ENCODE results near the gene CD300LB. TPM values are rescaled to one million over a fixed set of nuclear protein-coding genes. Genes with fewer than 3 reads are reported as not detected.
"Not testable (repeated sequence)": the region's sequence is repeated elsewhere in the genome, so short reads cannot be mapped to it uniquely, and the experiment has no call there.

Gene CD300LB
- total and polyA plus RNA-seq, 2 experiments from 2014 or later: not detected

DNA sequence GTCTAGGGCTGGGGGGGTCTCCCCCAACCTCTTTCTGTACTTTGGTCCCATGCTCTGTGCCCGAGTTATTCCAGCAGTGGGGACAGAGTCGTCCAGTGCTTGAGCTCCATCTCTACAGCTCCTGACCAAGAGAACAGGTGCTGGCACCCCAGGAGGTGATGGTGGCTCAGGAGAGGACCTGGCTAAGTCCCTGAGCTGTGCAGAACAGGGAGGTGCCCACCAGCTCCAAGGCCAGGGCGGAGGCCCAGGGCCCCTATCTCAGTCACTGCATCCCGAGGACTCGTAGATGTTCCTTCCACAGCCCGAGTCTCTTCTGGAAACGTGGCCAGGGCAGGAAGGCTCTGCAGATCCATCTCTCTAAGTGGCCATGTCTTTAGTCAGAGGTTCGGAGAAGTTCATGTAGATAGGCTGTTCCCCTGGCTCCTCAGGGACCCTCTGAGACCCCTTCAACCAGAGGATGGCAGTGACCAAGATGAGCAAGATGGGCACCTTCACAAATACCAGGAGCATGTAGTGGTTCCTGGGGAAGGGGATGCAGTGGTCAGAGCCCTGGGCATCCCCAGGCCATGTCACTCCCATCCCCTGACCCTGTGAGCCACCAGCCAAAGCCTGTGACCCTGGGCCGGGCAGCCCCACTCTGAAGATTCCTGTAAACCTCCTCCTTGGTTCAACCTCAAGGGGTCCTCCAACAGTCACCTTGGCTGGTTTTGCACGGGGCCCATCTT lies 8.7 kb downstream of the CD300LB start:
- 51 to 52% methylated on average over 10 of the region's 10 CpGs for WGBS, 2 experiments (ENCODE audit: low coverage in 1 of 2, low lambda C conversion rate in 2 of 2, missing lambda C conversion rate in 2 of 2)

DNA sequence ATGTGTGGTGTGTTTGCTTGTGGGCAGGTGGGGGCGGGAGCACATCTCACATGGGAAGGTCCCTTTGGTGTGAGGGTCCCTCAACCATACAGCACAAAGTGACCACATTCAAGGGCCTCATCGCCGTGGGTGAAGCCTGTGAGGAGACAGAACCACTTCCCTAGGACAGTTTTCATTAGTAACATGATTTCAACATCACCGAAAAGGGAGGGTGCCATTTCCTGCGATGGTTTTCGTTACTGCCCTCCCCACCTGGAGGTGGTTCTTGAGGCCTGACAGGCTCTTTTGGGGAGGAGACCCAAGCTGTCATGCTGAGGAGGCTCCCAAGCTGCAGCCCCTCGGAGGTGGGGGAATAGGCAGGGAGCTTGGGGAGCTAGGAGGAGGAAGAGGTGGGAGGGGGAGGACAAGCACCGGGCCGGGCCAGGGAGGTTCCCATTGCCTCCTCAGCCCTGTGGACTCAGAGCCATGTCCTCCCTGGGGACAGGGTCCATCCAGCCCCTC lies 9.5 kb downstream of the CD300LB start:
- Histone ChIP-seq H3K9ac (no peak overlapping the region), H3K27ac (no peak overlapping the region), H3F3A (ENCODE audit: insufficient read depth) (no peaks in the 10 kb centered on the region), H4K20me1 (ENCODE audit: insufficient read depth) (no peaks in the 10 kb centered on the region), H2AFZ (no peak overlapping the region), H3K79me2 (ENCODE audit: insufficient read depth) (no peaks in the 10 kb centered on the region), H3K36me3 (ENCODE audit: low read depth) (no peaks in the 10 kb centered on the region), H3K9me3 (ENCODE audit: low read depth) (no peaks in the 10 kb centered on the region), H3K4me1 (ENCODE audit: insufficient read depth) (no peaks in the 10 kb centered on the region), H3K4me3 (no peak overlapping the region), H3K27me3 (replicated peaks; ENCODE audit: insufficient read depth) (0 out of 2 replicates have a peak, but pooled peaks cover 5% of the 10 kb centered on the region), H3K4me2 (ENCODE audit: unreplicated experiment) (no peak overlapping the region), H3K9me2 (ENCODE audit: insufficient read depth) (no peaks in the 10 kb centered on the region)
- WGBS, 2 experiments (ENCODE audit: low coverage in 1 of 2, low lambda C conversion rate in 2 of 2, missing lambda C conversion rate in 2 of 2): 33 to 54% methylated on average over 8 to 9 of the region's 9 CpGs
- TF ChIP-seq EZH2phosphoT487 (IDR thresholded peaks at IDR 0.05; ENCODE audit: insufficient read depth, low read depth) (no peak), EZH2 (IDR thresholded peaks at IDR 0.05; ENCODE audit: insufficient read depth, poor library complexity, severe bottlenecking) (no peak)
- no peak for DNase-seq
- in situ Hi-C loops (cut with MboI): no loop called here

More for the DNA sequence above, 8.7 kb downstream of the CD300LB start:
- Histone ChIP-seq H3K36me3 (ENCODE audit: low read depth) (no peaks in the 10 kb centered on the region), H3K27ac (no peak overlapping the region), H3K9ac (no peak overlapping the region), H3K4me2 (ENCODE audit: unreplicated experiment) (no peak overlapping the region), H3K79me2 (ENCODE audit: insufficient read depth) (no peaks in the 10 kb centered on the region), H2AFZ (no peak overlapping the region), H3K27me3 (replicated peaks; ENCODE audit: insufficient read depth) (0 out of 2 replicates have a peak, but pooled peaks cover 5% of the 10 kb centered on the region), H4K20me1 (ENCODE audit: insufficient read depth) (no peaks in the 10 kb centered on the region), H3F3A (ENCODE audit: insufficient read depth) (no peaks in the 10 kb centered on the region), H3K9me3 (ENCODE audit: low read depth) (no peaks in the 10 kb centered on the region), H3K9me2 (ENCODE audit: insufficient read depth) (no peaks in the 10 kb centered on the region), H3K4me1 (ENCODE audit: insufficient read depth) (no peaks in the 10 kb centered on the region), H3K4me3 (no peak overlapping the region)
- in situ Hi-C loops (cut with MboI): no loop called here
- TF ChIP-seq EZH2phosphoT487 (IDR thresholded peaks at IDR 0.05; ENCODE audit: insufficient read depth, low read depth) (no peak), EZH2 (IDR thresholded peaks at IDR 0.05; ENCODE audit: insufficient read depth, poor library complexity, severe bottlenecking) (no peak)
- no peak for DNase-seq

DNA sequence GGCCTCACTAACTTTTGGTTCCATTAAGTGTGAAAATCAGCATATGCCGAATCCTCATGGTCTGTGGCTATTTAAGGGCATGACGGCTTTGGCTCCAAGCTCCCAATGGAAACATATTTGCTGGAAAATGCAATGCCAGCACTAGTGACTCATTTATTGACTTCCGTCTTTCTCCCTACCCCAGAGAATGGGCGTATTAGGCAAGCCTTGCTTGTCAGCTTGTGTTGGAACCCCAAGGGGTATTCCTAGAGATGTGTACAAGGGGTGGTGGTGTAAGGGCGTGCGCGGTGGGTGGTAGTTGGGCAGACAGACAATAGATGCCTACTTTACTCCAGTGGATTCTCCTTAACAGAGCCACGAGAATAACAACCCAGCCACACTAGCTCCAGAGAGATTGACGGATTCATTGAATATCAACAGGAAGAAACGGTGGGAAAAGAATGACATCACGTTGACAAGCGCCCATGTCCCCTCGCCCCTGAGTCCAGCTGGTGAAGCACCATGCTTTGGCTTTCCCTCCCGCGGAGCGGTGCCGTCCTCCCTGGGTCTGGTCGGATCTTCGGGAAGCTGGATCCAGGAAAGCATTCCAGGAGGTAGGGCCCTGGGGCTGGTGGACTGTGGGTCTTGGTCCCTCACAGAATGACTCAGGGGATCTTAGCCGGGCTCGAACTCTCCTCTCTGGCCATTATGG lies 10.3 kb downstream of the CD300LB start:
- 69 to 71% methylated on average over 21 of the region's 21 CpGs for WGBS, 2 experiments (ENCODE audit: low coverage in 1 of 2, low lambda C conversion rate in 2 of 2, missing lambda C conversion rate in 2 of 2)
- Histone ChIP-seq H2AFZ (no peak overlapping the region), H3K9me2 (ENCODE audit: insufficient read depth) (no peaks in the 10 kb centered on the region), H3K27me3 (replicated peaks; ENCODE audit: insufficient read depth) (no peaks in the 10 kb centered on the region), H3K4me1 (ENCODE audit: insufficient read depth) (no peaks in the 10 kb centered on the region), H3K4me3 (no peak overlapping the region), H3K27ac (no peak overlapping the region), H3K9ac (no peak overlapping the region), H3F3A (ENCODE audit: insufficient read depth) (no peaks in the 10 kb centered on the region), H4K20me1 (ENCODE audit: insufficient read depth) (no peaks in the 10 kb centered on the region), H3K9me3 (ENCODE audit: low read depth) (no peaks in the 10 kb centered on the region), H3K79me2 (ENCODE audit: insufficient read depth) (no peaks in the 10 kb centered on the region), H3K4me2 (ENCODE audit: unreplicated experiment) (no peak overlapping the region), H3K36me3 (ENCODE audit: low read depth) (no peaks in the 10 kb centered on the region)
- in situ Hi-C loops (cut with MboI): no loop called here
- TF ChIP-seq EZH2 (IDR thresholded peaks at IDR 0.05; ENCODE audit: insufficient read depth, poor library complexity, severe bottlenecking): no peak
- no peak for TF ChIP-seq EZH2phosphoT487 (IDR thresholded peaks at IDR 0.05; ENCODE audit: insufficient read depth, low read depth)
- DNase-seq: peak; percentile 69

DNA sequence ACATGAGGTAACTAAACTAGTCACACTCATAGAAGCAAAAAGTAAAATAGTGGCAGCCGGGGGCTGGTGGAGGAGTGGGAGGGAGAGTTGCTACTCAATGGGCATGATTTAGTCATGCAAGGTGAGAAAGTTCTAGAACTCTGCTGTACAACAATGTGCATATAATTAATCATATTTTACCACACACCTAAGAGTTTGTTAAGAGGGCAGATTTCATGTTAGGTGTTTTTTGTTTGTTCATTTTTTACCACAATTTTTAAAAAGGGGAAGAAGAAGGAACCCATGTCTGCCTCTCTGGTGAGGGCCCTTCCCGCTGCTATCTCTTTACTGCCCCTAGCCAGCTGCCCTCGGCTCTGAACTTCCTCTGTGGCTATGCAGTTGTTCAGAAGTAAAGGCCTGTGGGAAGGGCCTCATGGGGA lies 11.2 kb downstream of the CD300LB start:
- in situ Hi-C loops (cut with MboI): no loop called here
- H3K4me2 ChIP-seq (ENCODE audit: unreplicated experiment): no peak overlapping the region
- H3K9me2 ChIP-seq (ENCODE audit: insufficient read depth): no peaks in the 10 kb centered on the region
- WGBS, 2 experiments (ENCODE audit: low coverage in 1 of 2, low lambda C conversion rate in 2 of 2, missing lambda C conversion rate in 2 of 2): 52 to 63% methylated on average over 3 of the region's 3 CpGs
- no peaks in the 10 kb centered on the region for H3K79me2 ChIP-seq (ENCODE audit: insufficient read depth)
- H3K36me3 ChIP-seq (ENCODE audit: low read depth): no peaks in the 10 kb centered on the region
- 0 out of 2 replicates have a peak, but pooled peaks cover under 1% of the 10 kb centered on the region for H3F3A ChIP-seq (ENCODE audit: insufficient read depth)
- H3K9me3 ChIP-seq (ENCODE audit: low read depth): no peaks in the 10 kb centered on the region
- H3K4me1 ChIP-seq (ENCODE audit: insufficient read depth): no peaks in the 10 kb centered on the region
- no peaks in the 10 kb centered on the region for H3K27me3 ChIP-seq (replicated peaks; ENCODE audit: insufficient read depth)
- H2AFZ ChIP-seq: no peak overlapping the region
- H3K4me3 ChIP-seq: no peak overlapping the region
- no peak overlapping the region for H3K27ac ChIP-seq
- DNase-seq: no peak
- no peaks in the 10 kb centered on the region for H4K20me1 ChIP-seq (ENCODE audit: insufficient read depth)
- TF ChIP-seq EZH2phosphoT487 (IDR thresholded peaks at IDR 0.05; ENCODE audit: insufficient read depth, low read depth): no peak
- TF ChIP-seq EZH2 (IDR thresholded peaks at IDR 0.05; ENCODE audit: insufficient read depth, poor library complexity, severe bottlenecking): no peak
- H3K9ac ChIP-seq: no peak overlapping the region

DNA sequence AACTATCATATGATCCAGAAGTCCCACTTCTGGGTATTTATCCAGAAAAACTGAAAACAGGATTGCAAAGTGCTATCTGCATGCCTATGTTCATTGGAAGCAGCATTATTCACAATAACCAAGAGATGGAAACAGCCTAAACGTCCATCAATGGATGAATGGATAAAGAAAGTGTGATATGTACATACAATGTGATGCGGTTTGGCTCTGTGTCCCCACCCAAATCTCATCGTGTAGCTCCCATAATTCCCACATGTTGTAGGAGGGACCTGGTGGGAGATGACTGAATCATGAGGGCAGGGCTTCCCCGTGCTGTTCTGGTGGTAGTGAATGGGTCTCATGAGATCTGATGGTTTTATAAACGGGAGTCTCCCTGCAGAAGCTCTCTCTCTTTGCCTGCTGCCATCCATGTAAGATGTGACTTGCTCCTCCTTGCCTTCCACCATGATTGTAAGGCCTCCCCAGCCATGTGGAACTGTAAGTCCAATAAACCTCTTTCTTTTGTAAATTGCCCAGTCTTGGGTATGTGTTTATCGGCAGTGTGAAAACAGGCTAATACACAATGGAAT lies 12.8 kb downstream of the CD300LB start:
- H3K27ac ChIP-seq; DNase-seq; H4K20me1 ChIP-seq (ENCODE audit: insufficient read depth); H3K9ac ChIP-seq; H3K4me2 ChIP-seq (ENCODE audit: unreplicated experiment); in situ Hi-C loops (cut with MboI); H3K4me3 ChIP-seq; H2AFZ ChIP-seq; H3K9me2 ChIP-seq (ENCODE audit: insufficient read depth); H3K27me3 ChIP-seq (replicated peaks; ENCODE audit: insufficient read depth); H3K36me3 ChIP-seq (ENCODE audit: low read depth); H3K4me1 ChIP-seq (ENCODE audit: insufficient read depth); H3K9me3 ChIP-seq (ENCODE audit: low read depth); H3K79me2 ChIP-seq (ENCODE audit: insufficient read depth): not testable (repeated sequence)
- peaks cover 15% of the 10 kb centered on the region for H3F3A ChIP-seq (ENCODE audit: insufficient read depth)
- 43 to 46% methylated on average over 6 of the region's 6 CpGs for WGBS, 2 experiments (ENCODE audit: low coverage in 1 of 2, low lambda C conversion rate in 2 of 2, missing lambda C conversion rate in 2 of 2)
